HEK293 (cell line): ENCODE measurements around the gene GSTM5.

Experiments used
- CTCF ChIA-PET: fragments of 350-600 bp; formaldehyde crosslinking; extraction: SDS; loops from one replicate; lab custom pipeline; 2021; ENCODE audit warnings: antibody characterized with exemption; lab: Yijun Ruan, JAX
- POLR2A ChIA-PET: fragments of 300-600 bp; formaldehyde crosslinking; extraction: SDS; loops from one replicate; lab custom pipeline; 2020; ENCODE audit warnings: antibody characterized with exemption, inconsistent platforms; lab: Yijun Ruan, JAX
- H3K27ac ChIP-seq: fragments of 200-500 bp; sonication (Bioruptor generic); 2 replicates; pipeline ENCODE4 v1.5.1; 2014; ENCODE audit warnings: low read depth, low read length, control low read depth, inconsistent platforms; ENCODE audit errors: extremely low read depth
- H3K36me3 ChIP-seq, 2 experiments: fragments of 200-500 bp in 1 of 2; sonication (Bioruptor generic) in 1 of 2; 1 replicate in 1 of 2; 2 replicates in 1 of 2; pipeline ENCODE4 v1.5.1; 2014 to 2017; ENCODE audit warnings: inconsistent platforms in 2 of 2, low read length in 2 of 2; ENCODE audit not compliant: control insufficient read depth in 2 of 2, insufficient read depth in 1 of 2
- H3K4me1 ChIP-seq: fragments of 200-500 bp; sonication (Bioruptor generic); 2 replicates; pipeline ENCODE4 v1.5.1; 2014; ENCODE audit warnings: mild to moderate bottlenecking, low read length, inconsistent platforms; ENCODE audit not compliant: control insufficient read depth, insufficient read depth
- H3K4me3 ChIP-seq: 2 replicates; pipeline ENCODE4 v1.5.1; 2011; ENCODE audit warnings: low read depth, mild to moderate bottlenecking, control low read depth, low read length, moderate library complexity
- H3K9me3 ChIP-seq: fragments of 200-500 bp; sonication (Bioruptor generic); 2 replicates; pipeline ENCODE4 v1.5.1; 2014; ENCODE audit warnings: low read depth, low read length, inconsistent platforms; ENCODE audit not compliant: control insufficient read depth, insufficient read depth
- ATF2 ChIP-seq: fragments of 450-650 bp; formaldehyde crosslinking; IDR thresholded peaks from 2 replicates; pipeline ENCODE4 v1.5.1; 2016; ENCODE audit warnings: missing biosample characterization, missing genetic modification characterization, low read depth
- EGR2 ChIP-seq: fragments of 450-650 bp; formaldehyde crosslinking; IDR thresholded peaks from 2 replicates; pipeline ENCODE4 v1.5.1; 2016; ENCODE audit warnings: low read depth, missing biosample characterization, missing genetic modification characterization
- GLIS1 ChIP-seq: fragments of 450-650 bp; formaldehyde crosslinking; IDR thresholded peaks from 2 replicates; pipeline ENCODE4 v1.5.1; 2016; ENCODE audit warnings: missing biosample characterization, missing genetic modification characterization
- GLIS2 ChIP-seq: fragments of 450-650 bp; formaldehyde crosslinking; IDR thresholded peaks from 2 replicates; pipeline ENCODE4 v1.5.1; 2016; ENCODE audit warnings: missing biosample characterization, missing genetic modification characterization
- KLF8 ChIP-seq: fragments of 450-650 bp; formaldehyde crosslinking; IDR thresholded peaks from 2 replicates; pipeline ENCODE4 v1.5.1; 2016; ENCODE audit warnings: missing biosample characterization, missing genetic modification characterization
- KLF9 ChIP-seq: fragments of 450-650 bp; formaldehyde crosslinking; IDR thresholded peaks from 2 replicates; pipeline ENCODE4 v1.5.1; 2016; ENCODE audit warnings: missing biosample characterization, missing genetic modification characterization, low read depth
- PATZ1 ChIP-seq: fragments of 450-650 bp; formaldehyde crosslinking; IDR thresholded peaks from 2 replicates; pipeline ENCODE4 v1.5.1; 2016; ENCODE audit warnings: missing biosample characterization, missing genetic modification characterization
- PRDM10 ChIP-seq: fragments of 450-650 bp; formaldehyde crosslinking; IDR thresholded peaks from 2 replicates; pipeline ENCODE4 v1.5.1; 2016; ENCODE audit warnings: missing biosample characterization, missing genetic modification characterization
- RBAK ChIP-seq: fragments of 450-650 bp; formaldehyde crosslinking; IDR thresholded peaks from 2 replicates; pipeline ENCODE4 v1.5.1; 2016; ENCODE audit warnings: missing biosample characterization, missing genetic modification characterization
- SP3 ChIP-seq: fragments of 450-650 bp; formaldehyde crosslinking; IDR thresholded peaks from 2 replicates; pipeline ENCODE4 v1.5.1; 2016; ENCODE audit warnings: missing biosample characterization, missing genetic modification characterization
- SP7 ChIP-seq: fragments of 450-650 bp; formaldehyde crosslinking; IDR thresholded peaks from 2 replicates; pipeline ENCODE4 v1.5.1; 2016; ENCODE audit warnings: missing biosample characterization, missing genetic modification characterization
- ZBTB1 ChIP-seq: fragments of 450-650 bp; formaldehyde crosslinking; IDR thresholded peaks from 2 replicates; pipeline ENCODE4 v1.5.1; 2016; ENCODE audit warnings: missing biosample characterization, missing genetic modification characterization
- ZBTB10 ChIP-seq: fragments of 450-650 bp; formaldehyde crosslinking; IDR thresholded peaks from 2 replicates; pipeline ENCODE4 v1.5.1; 2016; ENCODE audit warnings: missing biosample characterization, missing genetic modification characterization
- ZBTB20 ChIP-seq: fragments of 450-650 bp; formaldehyde crosslinking; IDR thresholded peaks from 2 replicates; pipeline ENCODE4 v1.5.1; 2016; ENCODE audit warnings: missing biosample characterization, missing genetic modification characterization
- ZBTB26 ChIP-seq: fragments of 450-650 bp; formaldehyde crosslinking; optimal IDR thresholded peaks from 2 replicates; pipeline ENCODE3; 2016; ENCODE audit warnings: missing biosample characterization, mild to moderate bottlenecking, missing genetic modification characterization
- ZBTB7A ChIP-seq: fragments of 450-650 bp; formaldehyde crosslinking; IDR thresholded peaks from 2 replicates; pipeline ENCODE4 v1.5.1; 2016; ENCODE audit warnings: low read depth, missing biosample characterization, missing genetic modification characterization
- ZNF114 ChIP-seq: fragments of 450-650 bp; formaldehyde crosslinking; IDR thresholded peaks from 2 replicates; pipeline ENCODE4 v1.5.0; 2017; ENCODE audit warnings: missing biosample characterization, missing genetic modification characterization
- ZNF248 ChIP-seq: fragments of 450-650 bp; formaldehyde crosslinking; IDR thresholded peaks from 2 replicates; pipeline ENCODE4 v1.5.1; 2017; ENCODE audit warnings: missing biosample characterization, missing genetic modification characterization
- ZNF266 ChIP-seq: fragments of 450-650 bp; formaldehyde crosslinking; IDR thresholded peaks from 2 replicates; pipeline ENCODE4 v1.5.1; 2016; ENCODE audit warnings: missing biosample characterization, missing genetic modification characterization, low read depth
- ZNF350 ChIP-seq: fragments of 450-650 bp; formaldehyde crosslinking; IDR thresholded peaks from 2 replicates; pipeline ENCODE4 v1.5.0; 2017; ENCODE audit warnings: missing biosample characterization, mild to moderate bottlenecking, missing genetic modification characterization
- ZNF426 ChIP-seq: fragments of 450-650 bp; formaldehyde crosslinking; IDR thresholded peaks from 2 replicates; pipeline ENCODE4 v1.5.1; 2017; ENCODE audit warnings: missing biosample characterization, missing genetic modification characterization, mild to moderate bottlenecking, inconsistent platforms, moderate library complexity
- ZNF76 ChIP-seq: fragments of 450-650 bp; formaldehyde crosslinking; IDR thresholded peaks from 2 replicates; pipeline ENCODE4; 2016; ENCODE audit warnings: low read depth, missing biosample characterization, missing genetic modification characterization, borderline replicate concordance
- ZNF777 ChIP-seq: fragments of 450-650 bp; formaldehyde crosslinking; IDR thresholded peaks from 2 replicates; pipeline ENCODE4 v1.5.1; 2017; ENCODE audit warnings: missing biosample characterization, missing genetic modification characterization, borderline replicate concordance
- ZSCAN23 ChIP-seq: fragments of 450-650 bp; formaldehyde crosslinking; IDR thresholded peaks from 2 replicates; pipeline ENCODE4 v1.5.1; 2016; ENCODE audit warnings: missing biosample characterization, missing genetic modification characterization
- ZXDB ChIP-seq: fragments of 450-650 bp; formaldehyde crosslinking; IDR thresholded peaks from 2 replicates; pipeline ENCODE4 v1.5.1; 2016; ENCODE audit warnings: missing biosample characterization, missing genetic modification characterization

Gene GSTM5

GRCh38 chr1:109739738-109740614 lies 27.9 kb downstream of the GSTM5 start:
- peaks cover 0 to 21% of the 10 kb centered on the region in 2 experiments; a peak in 1 of 3 replicates for H3K36me3 ChIP-seq
- H3K4me1 ChIP-seq, result no peaks in the 10 kb centered on the region
- peak overlapping the region; percentile 53 for H3K4me3 ChIP-seq
- POLR2A ChIA-PET, result interaction anchor here (0.8 kb wide), 1 partner anchor 192 kb away, joined by 3 read pairs; the partner anchor contains the start of gene GNAI3
- H3K27ac ChIP-seq, result peak overlapping the region; percentile 55; the same call in 1 of the 2 replicates
- CTCF ChIA-PET, result interaction anchor here (1.3 kb wide), 1 partner anchor 245 kb away, joined by 6 read pairs; the partner anchor contains the start of gene AHCYL1
- H3K9me3 ChIP-seq, result no peaks in the 10 kb centered on the region
- TF ChIP-seq ZBTB26 (tag by site-specific recombination) (peak; percentile 43), ZBTB1 (tag by site-specific recombination) (no peak), PATZ1 (tag by site-specific recombination) (peak; percentile 26; the same call in 1 of the 2 replicates), ZNF777 (peak; percentile 76; the same call in 1 of the 2 replicates), ZXDB (tag by site-specific recombination) (peak; percentile 80), ZNF350 (tag by site-specific recombination) (no peak), ZSCAN23 (no peak), ATF2 (no peak), ZNF266 (tag by site-specific recombination) (no peak), RBAK (tag by site-specific recombination) (no peak), ZBTB20 (tag by site-specific recombination) (peak; percentile 10; the same call in 1 of the 2 replicates), ZNF76 (tag by site-specific recombination) (0 out of 2 replicates have a peak, but pooled peaks have one; percentile 26), GLIS2 (peak; percentile 32; the same call in 1 of the 2 replicates), KLF8 (tag by site-specific recombination) (0 out of 2 replicates have a peak, but pooled peaks have one; percentile 43), ZNF248 (no peak), EGR2 (tag by site-specific recombination) (no peak), SP3 (tag by site-specific recombination) (peak; percentile 77), ZNF114 (tag by site-specific recombination) (peak; percentile 90; the same call in 1 of the 2 replicates), PRDM10 (tag by site-specific recombination) (peak; percentile 34), KLF9 (tag by site-specific recombination) (peak; percentile 72), ZNF426 (tag by site-specific recombination) (no peak), GLIS1 (tag by site-specific recombination) (0 out of 2 replicates have a peak, but pooled peaks have one; percentile 21), ZBTB10 (peak; percentile 75), ZBTB7A (0 out of 2 replicates have a peak, but pooled peaks have one; percentile 13), SP7 (0 out of 2 replicates have a peak, but pooled peaks have one; percentile 14)
